HCT116 (cell line): Measurements from ENCODE around the gene ZNF555. TPM values are rescaled to one million over a fixed set of nuclear protein-coding genes. Genes with fewer than 3 reads are reported as not detected.

Experiments used
- ATAC-seq: fragments of 200-7000 bp; cut with Tn5 transposase; 2 replicates; pipeline ENCODE4 v1.9.1; 2020; ENCODE audit warnings: mild to moderate bottlenecking, moderate library complexity
- BruUV-seq: library from RNA; stranded (reverse); fragments of 400-500 nt; replicated peaks from 2 replicates; lab custom pipeline; 2021; lab: Mats Ljungman, UMichigan
- CTCF ChIA-PET: fragments of 300-600 bp; sonication (Branson Sonifier 250); formaldehyde crosslinking; loops from one replicate; lab custom pipeline; 2021; ENCODE audit warnings: antibody characterized with exemption; lab: Charles Lee
- POLR2A ChIA-PET: fragments of 300-600, 350-600 bp; sonication (Branson Sonifier 250); formaldehyde crosslinking; loops from one replicate; lab custom pipeline; 2021; ENCODE audit warnings: antibody characterized with exemption; lab: Charles Lee
- RAD21 ChIA-PET, 2 experiments: fragments of 300-600 bp; sonication (Branson Sonifier 250); formaldehyde crosslinking; loops; one replicate each; lab custom pipeline; 2023; ENCODE audit warnings: low total read pairs in 2 of 2; ENCODE audit not compliant: uncharacterized antibody in 2 of 2, unreplicated experiment in 2 of 2, low non-redundant PET in 1 of 2; lab: Charles Lee
- DNase-seq: peaks from one replicate; pipeline ENCODE4 v3.0.0-alpha.2; 2010; ENCODE audit warnings: low read depth, low spot score
- H2AFZ ChIP-seq: fragments of 200-600 bp; shearing (Covaris generic), sonication (generic); 2 replicates; pipeline ENCODE4 v1.6.1; 2017; ENCODE audit warnings: low read depth, mixed run types, mixed read lengths, antibody characterized with exemption, low read length; ENCODE audit not compliant: poor library complexity, severe bottlenecking
- H3K27ac ChIP-seq: 2 replicates; pipeline ENCODE4 v1.5.1; 2012; ENCODE audit warnings: low read depth, low read length
- H3K27me3 ChIP-seq: fragments of 200-600 bp; sonication (generic); 2 replicates; pipeline ENCODE4 v1.6.1; 2016; ENCODE audit warnings: mixed run types, low read length, mixed read lengths; ENCODE audit not compliant: insufficient read depth
- H3K36me3 ChIP-seq, 2 experiments: fragments of 200-500 bp in 1 of 2; fragments of 200-600 bp in 1 of 2; sonication (Bioruptor generic) in 1 of 2; sonication (generic) in 1 of 2; 2 replicates each; pipeline versions ENCODE4 v1.5.1 to v1.6.1; 2014 to 2016; ENCODE audit warnings: low read length in 2 of 2, inconsistent platforms in 1 of 2, mixed read lengths in 1 of 2, mixed run types in 1 of 2; ENCODE audit not compliant: insufficient read depth in 2 of 2, control insufficient read depth in 1 of 2
- H3K4me1 ChIP-seq, 2 experiments: fragments of 200-600 bp in 1 of 2; sonication (generic) in 1 of 2; 2 replicates each; pipeline versions ENCODE4 v1.5.1 to v1.6.1; 2012 to 2017; ENCODE audit warnings: low read length in 2 of 2, inconsistent platforms in 1 of 2, mild to moderate bottlenecking in 1 of 2, mixed read lengths in 1 of 2, mixed run types in 1 of 2, moderate library complexity in 1 of 2; ENCODE audit not compliant: insufficient read depth in 2 of 2, control insufficient read depth in 1 of 2
- H3K4me2 ChIP-seq: fragments of 200-600 bp; sonication (generic); 2 replicates; pipeline ENCODE4 v1.6.1; 2017; ENCODE audit warnings: mixed run types, low read length, mixed read lengths
- H3K4me3 ChIP-seq, 2 experiments: fragments of 200-600 bp in 1 of 2; sonication (generic) in 1 of 2; replicated peaks in 1 of 2; 2 replicates each; pipeline ENCODE4 v1.5.1; 2011 to 2016; ENCODE audit warnings: low read length in 2 of 2, control low read depth in 1 of 2, low read depth in 1 of 2, mild to moderate bottlenecking in 1 of 2, mixed read lengths in 1 of 2, mixed run types in 1 of 2
- H3K79me2 ChIP-seq: fragments of 200-600 bp; sonication (generic); 2 replicates; pipeline ENCODE4 v1.6.1; 2017; ENCODE audit warnings: mild to moderate bottlenecking, mixed run types, low read length, moderate library complexity, mixed read lengths; ENCODE audit not compliant: insufficient read depth
- H3K9ac ChIP-seq: fragments of 200-600 bp; sonication (generic); 2 replicates; pipeline ENCODE4 v1.6.1; 2016; ENCODE audit warnings: low read length, mixed read lengths
- H3K9me2 ChIP-seq: fragments of 200-600 bp; sonication (generic), shearing (Covaris generic); 2 replicates; pipeline ENCODE4 v1.6.1; 2017; ENCODE audit warnings: mixed run types, mild to moderate bottlenecking, moderate library complexity; ENCODE audit not compliant: insufficient read depth
- H3K9me3 ChIP-seq, 2 experiments: fragments of 200-500 bp in 1 of 2; fragments of 200-600 bp in 1 of 2; sonication (Bioruptor generic) in 1 of 2; sonication (generic) in 1 of 2; 2 replicates each; pipeline ENCODE4 v1.6.1; 2014 to 2017; ENCODE audit warnings: low read length in 2 of 2, mixed read lengths in 2 of 2, inconsistent platforms in 1 of 2, low read depth in 1 of 2, mild to moderate bottlenecking in 1 of 2, mixed run types in 1 of 2, moderate library complexity in 1 of 2; ENCODE audit not compliant: control insufficient read depth in 1 of 2, insufficient read depth in 1 of 2
- H4K20me1 ChIP-seq: fragments of 200-600 bp; sonication (generic), shearing (Covaris generic); 2 replicates; pipeline ENCODE4 v1.6.1; 2017; ENCODE audit warnings: mixed run types, mild to moderate bottlenecking, moderate library complexity; ENCODE audit not compliant: insufficient read depth
- CBX3 ChIP-seq: IDR thresholded peaks from 2 replicates; pipeline ENCODE4 v1.6.1; 2012; ENCODE audit warnings: low read depth
- CEBPB ChIP-seq: IDR thresholded peaks from 2 replicates; pipeline ENCODE4 v1.6.1; 2012; ENCODE audit warnings: low read depth
- EGR1 ChIP-seq: IDR thresholded peaks from 2 replicates; pipeline ENCODE4 v1.6.1; 2012; ENCODE audit warnings: low read depth
- ZNF274 ChIP-seq: fragments of 200-500 bp; sonication (Bioruptor generic); IDR thresholded peaks from 2 replicates; pipeline ENCODE4 v1.6.1; 2014; ENCODE audit warnings: mild to moderate bottlenecking, low read depth, low read length, inconsistent platforms
- intact Hi-C: fragments of 100-400 bp; cut with micrococcal nuclease; formaldehyde crosslinking; loops from 2 replicates; pipeline ENCODE4 v1.10.0; 2022
- total RNA-seq: library from RNA; stranded (reverse); gene quantifications from one replicate; pipeline ENCODE4 v1.2.1, GENCODE V29; 2021; ENCODE audit not compliant: unreplicated experiment

The ZNF555 gene
- total RNA-seq, 1 experiment from 2014 or later, result 4.5 TPM

DNA sequence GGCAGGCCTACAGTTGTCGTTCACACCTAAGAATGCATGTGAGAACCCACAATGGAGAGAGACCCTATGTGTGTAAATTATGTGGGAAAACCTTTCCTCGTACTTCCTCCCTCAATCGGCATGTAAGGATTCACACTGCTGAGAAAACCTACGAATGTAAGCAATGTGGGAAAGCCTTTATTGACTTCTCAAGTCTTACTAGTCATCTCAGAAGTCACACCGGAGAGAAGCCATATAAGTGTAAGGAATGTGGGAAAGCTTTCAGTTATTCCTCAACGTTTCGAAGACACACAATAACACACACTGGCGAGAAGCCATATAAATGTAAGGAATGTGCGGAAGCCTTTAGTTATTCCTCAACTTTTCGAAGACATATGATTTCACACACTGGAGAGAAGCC lies 11.3 kb downstream of the ZNF555 start:
- no TSS peak for BruUV-seq
- intact Hi-C loops, result no loop called here
- RAD21 ChIA-PET, result no interaction called here
- Histone ChIP-seq H3K27me3 (no peaks in the 10 kb centered on the region), H3K4me3 (no peak overlapping the region), H3K9me2 (no peaks in the 10 kb centered on the region), H3K36me3 (peaks cover 7 to 24% of the 10 kb centered on the region in 2 experiments), H4K20me1 (no peaks in the 10 kb centered on the region), H2AFZ (no peak overlapping the region), H3K79me2 (no peaks in the 10 kb centered on the region), H3K9ac (no peak overlapping the region), H3K4me1 (no peaks in the 10 kb centered on the region), H3K4me2 (no peak overlapping the region), H3K9me3 (peaks cover 24 to 35% of the 10 kb centered on the region in 2 experiments; a peak in 3 of 4 replicates), H3K27ac (no peak overlapping the region)
- POLR2A ChIA-PET, result no interaction called here
- DNase-seq (no peak), ATAC-seq (no peak)
- CTCF ChIA-PET, result no interaction called here
- no peak for TF ChIP-seq CEBPB

DNA sequence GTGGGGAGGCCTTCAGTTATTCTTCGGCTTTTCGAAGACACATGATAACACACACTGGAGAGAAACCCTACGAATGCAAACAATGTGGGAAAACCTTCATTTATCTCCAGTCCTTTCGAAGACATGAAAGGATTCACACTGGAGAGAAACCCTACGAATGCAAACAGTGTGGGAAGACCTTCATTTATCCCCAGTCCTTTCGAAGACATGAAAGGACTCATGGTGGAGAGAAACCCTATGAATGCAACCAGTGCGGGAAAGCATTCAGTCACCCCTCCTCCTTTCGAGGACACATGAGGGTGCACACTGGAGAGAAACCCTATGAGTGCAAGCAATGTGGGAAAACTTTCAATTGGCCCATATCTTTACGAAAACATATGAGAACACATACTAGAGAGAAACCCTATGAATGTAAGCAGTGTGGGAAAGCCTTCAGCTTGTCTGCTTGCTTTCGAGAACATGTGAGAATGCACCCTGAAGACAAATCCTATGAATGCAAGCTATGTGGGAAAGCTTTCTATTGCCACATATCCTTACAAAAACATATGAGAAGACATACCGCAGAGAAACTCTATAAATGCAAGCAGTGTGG lies 11.8 kb downstream of the ZNF555 start:
- Histone ChIP-seq H3K9me3 (peaks cover 24 to 35% of the 10 kb centered on the region in 2 experiments; a peak in 3 of 4 replicates), H3K79me2 (no peaks in the 10 kb centered on the region), H3K9me2 (no peaks in the 10 kb centered on the region), H4K20me1 (no peaks in the 10 kb centered on the region), H3K27ac (no peak overlapping the region), H3K4me3 (no peak overlapping the region), H3K4me2 (no peak overlapping the region), H3K4me1 (no peaks in the 10 kb centered on the region), H3K9ac (no peak overlapping the region), H3K27me3 (no peaks in the 10 kb centered on the region), H3K36me3 (peaks cover 7 to 24% of the 10 kb centered on the region in 2 experiments), H2AFZ (no peak overlapping the region)
- DNase-seq (no peak), ATAC-seq (no peak)
- CTCF ChIA-PET, result no interaction called here
- intact Hi-C loops, result no loop called here
- RAD21 ChIA-PET, result no interaction called here
- POLR2A ChIA-PET, result no interaction called here
- TF ChIP-seq ZNF274 (no peak), CBX3 (peak; percentile 11; the same call in 1 of the 2 replicates), EGR1 (no peak)
- BruUV-seq, result no TSS peak
